GM23338 (cell line): ENCODE measurements around the gene NUDT6.

Experiments used
- EZH2 ChIP-seq: fragments of 200-600 bp; sonication (generic); IDR thresholded peaks from one replicate; pipeline ENCODE4 v1.8.0; 2017; ENCODE audit warnings: antibody characterized with exemption, mild to moderate bottlenecking, low read depth; ENCODE audit not compliant: unreplicated experiment
- JUNB ChIP-seq: IDR thresholded peaks from one replicate; pipeline ENCODE4 v1.6.1; 2016; ENCODE audit warnings: antibody characterized with exemption; ENCODE audit not compliant: unreplicated experiment
- POLR2AphosphoS5 ChIP-seq: IDR thresholded peaks from 2 replicates; pipeline ENCODE4 v1.6.1; 2016; ENCODE audit warnings: antibody characterized with exemption, low read depth
- ZNF331 ChIP-seq: fragments of 250-450 bp; sonication (Bioruptor Pico); IDR thresholded peaks from 2 replicates; pipeline ENCODE4 v1.5.0; 2020; ENCODE audit warnings: low read depth, mild to moderate bottlenecking, moderate library complexity
- TF ChIP-seq, protein P1 (sequence below), 2 experiments: fragments of 200-600 bp in 1 of 2; sonication (generic) in 1 of 2; conservative IDR thresholded peaks; 2 replicates each; pipeline versions ENCODE4 v1.5.1 to v1.6.1; 2016 to 2017; ENCODE audit warnings: antibody characterized with exemption in 2 of 2, low read depth in 2 of 2, mild to moderate bottlenecking in 2 of 2, moderate library complexity in 1 of 2
- TF ChIP-seq, protein P2 (sequence below): IDR thresholded peaks from one replicate; pipeline ENCODE4 v1.6.1; 2018; ENCODE audit warnings: antibody characterized with exemption; ENCODE audit not compliant: unreplicated experiment
- TF ChIP-seq, protein P3 (sequence below): fragments of 250-450 bp; sonication (Bioruptor Pico); IDR thresholded peaks from 2 replicates; pipeline ENCODE4 v1.5.0; 2020; ENCODE audit warnings: mild to moderate bottlenecking, moderate library complexity
- TF ChIP-seq, protein P4 (sequence below): IDR thresholded peaks from 2 replicates; pipeline ENCODE4 v1.6.1; 2016; ENCODE audit warnings: antibody characterized with exemption

DNA sequence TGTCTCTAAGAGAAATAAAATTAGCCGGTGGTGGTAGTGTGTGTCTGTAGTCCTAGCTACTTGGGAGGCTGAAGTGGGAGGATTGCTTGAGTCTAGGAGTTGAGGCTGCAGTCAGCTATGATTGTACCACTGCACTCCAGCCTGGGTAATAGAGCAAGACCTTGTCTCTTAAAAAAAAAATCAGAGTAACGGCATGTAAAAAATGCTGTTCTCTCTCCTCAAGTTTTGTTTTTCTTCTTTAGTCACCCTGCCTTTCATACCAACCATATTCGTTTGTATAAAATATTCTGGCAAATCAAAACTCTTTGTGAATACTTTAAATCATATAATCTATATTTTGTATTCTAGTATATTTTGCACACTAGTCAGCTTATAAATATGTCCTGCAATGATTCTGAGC lies 44.8 kb upstream of the NUDT6 start:
- TF ChIP-seq, protein P1, sequence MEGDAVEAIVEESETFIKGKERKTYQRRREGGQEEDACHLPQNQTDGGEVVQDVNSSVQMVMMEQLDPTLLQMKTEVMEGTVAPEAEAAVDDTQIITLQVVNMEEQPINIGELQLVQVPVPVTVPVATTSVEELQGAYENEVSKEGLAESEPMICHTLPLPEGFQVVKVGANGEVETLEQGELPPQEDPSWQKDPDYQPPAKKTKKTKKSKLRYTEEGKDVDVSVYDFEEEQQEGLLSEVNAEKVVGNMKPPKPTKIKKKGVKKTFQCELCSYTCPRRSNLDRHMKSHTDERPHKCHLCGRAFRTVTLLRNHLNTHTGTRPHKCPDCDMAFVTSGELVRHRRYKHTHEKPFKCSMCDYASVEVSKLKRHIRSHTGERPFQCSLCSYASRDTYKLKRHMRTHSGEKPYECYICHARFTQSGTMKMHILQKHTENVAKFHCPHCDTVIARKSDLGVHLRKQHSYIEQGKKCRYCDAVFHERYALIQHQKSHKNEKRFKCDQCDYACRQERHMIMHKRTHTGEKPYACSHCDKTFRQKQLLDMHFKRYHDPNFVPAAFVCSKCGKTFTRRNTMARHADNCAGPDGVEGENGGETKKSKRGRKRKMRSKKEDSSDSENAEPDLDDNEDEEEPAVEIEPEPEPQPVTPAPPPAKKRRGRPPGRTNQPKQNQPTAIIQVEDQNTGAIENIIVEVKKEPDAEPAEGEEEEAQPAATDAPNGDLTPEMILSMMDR (conservative IDR thresholded peaks at IDR 0.05; ENCODE audit: low read depth in 2 of 2), result no peak
- TF ChIP-seq POLR2AphosphoS5 (no peak), EZH2 (no peak), ZNF331 (CRISPR knock-in tag) (no peak), JUNB (no peak)
- TF ChIP-seq, protein P2, sequence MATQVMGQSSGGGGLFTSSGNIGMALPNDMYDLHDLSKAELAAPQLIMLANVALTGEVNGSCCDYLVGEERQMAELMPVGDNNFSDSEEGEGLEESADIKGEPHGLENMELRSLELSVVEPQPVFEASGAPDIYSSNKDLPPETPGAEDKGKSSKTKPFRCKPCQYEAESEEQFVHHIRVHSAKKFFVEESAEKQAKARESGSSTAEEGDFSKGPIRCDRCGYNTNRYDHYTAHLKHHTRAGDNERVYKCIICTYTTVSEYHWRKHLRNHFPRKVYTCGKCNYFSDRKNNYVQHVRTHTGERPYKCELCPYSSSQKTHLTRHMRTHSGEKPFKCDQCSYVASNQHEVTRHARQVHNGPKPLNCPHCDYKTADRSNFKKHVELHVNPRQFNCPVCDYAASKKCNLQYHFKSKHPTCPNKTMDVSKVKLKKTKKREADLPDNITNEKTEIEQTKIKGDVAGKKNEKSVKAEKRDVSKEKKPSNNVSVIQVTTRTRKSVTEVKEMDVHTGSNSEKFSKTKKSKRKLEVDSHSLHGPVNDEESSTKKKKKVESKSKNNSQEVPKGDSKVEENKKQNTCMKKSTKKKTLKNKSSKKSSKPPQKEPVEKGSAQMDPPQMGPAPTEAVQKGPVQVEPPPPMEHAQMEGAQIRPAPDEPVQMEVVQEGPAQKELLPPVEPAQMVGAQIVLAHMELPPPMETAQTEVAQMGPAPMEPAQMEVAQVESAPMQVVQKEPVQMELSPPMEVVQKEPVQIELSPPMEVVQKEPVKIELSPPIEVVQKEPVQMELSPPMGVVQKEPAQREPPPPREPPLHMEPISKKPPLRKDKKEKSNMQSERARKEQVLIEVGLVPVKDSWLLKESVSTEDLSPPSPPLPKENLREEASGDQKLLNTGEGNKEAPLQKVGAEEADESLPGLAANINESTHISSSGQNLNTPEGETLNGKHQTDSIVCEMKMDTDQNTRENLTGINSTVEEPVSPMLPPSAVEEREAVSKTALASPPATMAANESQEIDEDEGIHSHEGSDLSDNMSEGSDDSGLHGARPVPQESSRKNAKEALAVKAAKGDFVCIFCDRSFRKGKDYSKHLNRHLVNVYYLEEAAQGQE, result no peak
- TF ChIP-seq, protein P3, sequence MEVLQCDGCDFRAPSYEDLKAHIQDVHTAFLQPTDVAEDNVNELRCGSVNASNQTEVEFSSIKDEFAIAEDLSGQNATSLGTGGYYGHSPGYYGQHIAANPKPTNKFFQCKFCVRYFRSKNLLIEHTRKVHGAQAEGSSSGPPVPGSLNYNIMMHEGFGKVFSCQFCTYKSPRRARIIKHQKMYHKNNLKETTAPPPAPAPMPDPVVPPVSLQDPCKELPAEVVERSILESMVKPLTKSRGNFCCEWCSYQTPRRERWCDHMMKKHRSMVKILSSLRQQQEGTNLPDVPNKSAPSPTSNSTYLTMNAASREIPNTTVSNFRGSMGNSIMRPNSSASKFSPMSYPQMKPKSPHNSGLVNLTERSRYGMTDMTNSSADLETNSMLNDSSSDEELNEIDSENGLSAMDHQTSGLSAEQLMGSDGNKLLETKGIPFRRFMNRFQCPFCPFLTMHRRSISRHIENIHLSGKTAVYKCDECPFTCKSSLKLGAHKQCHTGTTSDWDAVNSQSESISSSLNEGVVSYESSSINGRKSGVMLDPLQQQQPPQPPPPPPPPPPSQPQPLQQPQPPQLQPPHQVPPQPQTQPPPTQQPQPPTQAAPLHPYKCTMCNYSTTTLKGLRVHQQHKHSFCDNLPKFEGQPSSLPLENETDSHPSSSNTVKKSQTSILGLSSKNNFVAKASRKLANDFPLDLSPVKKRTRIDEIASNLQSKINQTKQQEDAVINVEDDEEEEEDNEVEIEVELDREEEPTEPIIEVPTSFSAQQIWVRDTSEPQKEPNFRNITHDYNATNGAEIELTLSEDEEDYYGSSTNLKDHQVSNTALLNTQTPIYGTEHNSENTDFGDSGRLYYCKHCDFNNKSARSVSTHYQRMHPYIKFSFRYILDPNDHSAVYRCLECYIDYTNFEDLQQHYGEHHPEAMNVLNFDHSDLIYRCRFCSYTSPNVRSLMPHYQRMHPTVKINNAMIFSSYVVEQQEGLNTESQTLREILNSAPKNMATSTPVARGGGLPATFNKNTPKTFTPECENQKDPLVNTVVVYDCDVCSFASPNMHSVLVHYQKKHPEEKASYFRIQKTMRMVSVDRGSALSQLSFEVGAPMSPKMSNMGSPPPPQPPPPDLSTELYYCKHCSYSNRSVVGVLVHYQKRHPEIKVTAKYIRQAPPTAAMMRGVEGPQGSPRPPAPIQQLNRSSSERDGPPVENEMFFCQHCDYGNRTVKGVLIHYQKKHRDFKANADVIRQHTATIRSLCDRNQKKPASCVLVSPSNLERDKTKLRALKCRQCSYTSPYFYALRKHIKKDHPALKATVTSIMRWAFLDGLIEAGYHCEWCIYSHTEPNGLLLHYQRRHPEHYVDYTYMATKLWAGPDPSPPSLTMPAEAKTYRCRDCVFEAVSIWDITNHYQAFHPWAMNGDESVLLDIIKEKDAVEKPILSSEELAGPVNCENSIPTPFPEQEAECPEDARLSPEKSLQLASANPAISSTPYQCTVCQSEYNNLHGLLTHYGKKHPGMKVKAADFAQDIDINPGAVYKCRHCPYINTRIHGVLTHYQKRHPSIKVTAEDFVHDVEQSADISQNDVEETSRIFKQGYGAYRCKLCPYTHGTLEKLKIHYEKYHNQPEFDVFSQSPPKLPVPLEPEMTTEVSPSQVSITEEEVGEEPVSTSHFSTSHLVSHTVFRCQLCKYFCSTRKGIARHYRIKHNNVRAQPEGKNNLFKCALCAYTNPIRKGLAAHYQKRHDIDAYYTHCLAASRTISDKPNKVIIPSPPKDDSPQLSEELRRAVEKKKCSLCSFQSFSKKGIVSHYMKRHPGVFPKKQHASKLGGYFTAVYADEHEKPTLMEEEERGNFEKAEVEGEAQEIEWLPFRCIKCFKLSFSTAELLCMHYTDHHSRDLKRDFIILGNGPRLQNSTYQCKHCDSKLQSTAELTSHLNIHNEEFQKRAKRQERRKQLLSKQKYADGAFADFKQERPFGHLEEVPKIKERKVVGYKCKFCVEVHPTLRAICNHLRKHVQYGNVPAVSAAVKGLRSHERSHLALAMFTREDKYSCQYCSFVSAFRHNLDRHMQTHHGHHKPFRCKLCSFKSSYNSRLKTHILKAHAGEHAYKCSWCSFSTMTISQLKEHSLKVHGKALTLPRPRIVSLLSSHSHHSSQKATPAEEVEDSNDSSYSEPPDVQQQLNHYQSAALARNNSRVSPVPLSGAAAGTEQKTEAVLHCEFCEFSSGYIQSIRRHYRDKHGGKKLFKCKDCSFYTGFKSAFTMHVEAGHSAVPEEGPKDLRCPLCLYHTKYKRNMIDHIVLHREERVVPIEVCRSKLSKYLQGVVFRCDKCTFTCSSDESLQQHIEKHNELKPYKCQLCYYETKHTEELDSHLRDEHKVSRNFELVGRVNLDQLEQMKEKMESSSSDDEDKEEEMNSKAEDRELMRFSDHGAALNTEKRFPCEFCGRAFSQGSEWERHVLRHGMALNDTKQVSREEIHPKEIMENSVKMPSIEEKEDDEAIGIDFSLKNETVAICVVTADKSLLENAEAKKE (CRISPR knock-in tag), result no peak
- TF ChIP-seq, protein P4, sequence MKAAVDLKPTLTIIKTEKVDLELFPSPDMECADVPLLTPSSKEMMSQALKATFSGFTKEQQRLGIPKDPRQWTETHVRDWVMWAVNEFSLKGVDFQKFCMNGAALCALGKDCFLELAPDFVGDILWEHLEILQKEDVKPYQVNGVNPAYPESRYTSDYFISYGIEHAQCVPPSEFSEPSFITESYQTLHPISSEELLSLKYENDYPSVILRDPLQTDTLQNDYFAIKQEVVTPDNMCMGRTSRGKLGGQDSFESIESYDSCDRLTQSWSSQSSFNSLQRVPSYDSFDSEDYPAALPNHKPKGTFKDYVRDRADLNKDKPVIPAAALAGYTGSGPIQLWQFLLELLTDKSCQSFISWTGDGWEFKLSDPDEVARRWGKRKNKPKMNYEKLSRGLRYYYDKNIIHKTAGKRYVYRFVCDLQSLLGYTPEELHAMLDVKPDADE, result no peak
